HG03097 (cell line): ENCODE data around the gene PTTG1IP.

ENCODE experiments used
- ATAC-seq: cut with Tn5 transposase; IDR thresholded peaks from one replicate; pipeline ENCODE4 v1.9.1; 2021; ENCODE audit not compliant: unreplicated experiment, low FRiP score

The PTTG1IP gene

DNA sequence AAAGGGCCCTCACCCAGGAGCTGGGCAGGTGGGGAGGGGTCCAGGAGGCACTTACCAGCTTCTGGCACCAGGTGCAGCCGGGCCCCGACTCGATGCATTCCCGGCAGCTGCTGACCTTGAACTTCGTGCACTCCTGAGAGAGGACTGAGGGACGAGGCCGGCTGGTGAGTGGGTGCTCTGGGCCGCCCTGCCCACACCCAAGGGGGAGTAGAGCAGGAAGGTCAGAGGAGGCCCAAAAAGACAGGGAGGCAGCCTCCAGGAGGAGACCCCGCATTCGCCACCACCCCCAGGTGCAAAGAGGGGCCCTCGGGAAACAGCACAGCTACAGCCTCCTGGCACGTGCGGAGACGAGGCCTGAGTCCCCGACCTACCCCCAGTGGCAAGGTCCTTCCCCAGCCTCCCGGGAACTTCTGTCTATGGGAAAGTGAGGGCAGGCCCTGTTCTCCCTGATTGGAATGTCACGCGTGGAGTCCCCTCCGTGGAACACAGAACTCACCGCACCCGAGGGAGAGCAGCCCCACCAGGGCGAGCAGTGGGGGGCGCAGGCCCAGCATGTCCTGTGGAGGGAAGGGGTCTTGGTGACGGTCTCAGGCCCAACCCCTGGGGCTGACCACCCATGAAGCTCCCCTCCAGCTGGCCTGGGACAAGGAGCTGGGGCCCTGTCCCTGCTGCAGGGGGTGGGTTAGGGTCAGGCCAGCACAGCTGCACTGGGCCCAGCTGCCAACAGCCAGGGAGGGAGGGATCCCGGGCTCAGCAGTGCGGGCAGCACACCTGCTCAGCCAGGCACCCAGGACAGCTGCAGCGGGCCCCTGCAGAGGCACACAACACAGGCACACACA is 37.0 kb upstream of the PTTG1IP start:
- ATAC-seq: no peak

DNA sequence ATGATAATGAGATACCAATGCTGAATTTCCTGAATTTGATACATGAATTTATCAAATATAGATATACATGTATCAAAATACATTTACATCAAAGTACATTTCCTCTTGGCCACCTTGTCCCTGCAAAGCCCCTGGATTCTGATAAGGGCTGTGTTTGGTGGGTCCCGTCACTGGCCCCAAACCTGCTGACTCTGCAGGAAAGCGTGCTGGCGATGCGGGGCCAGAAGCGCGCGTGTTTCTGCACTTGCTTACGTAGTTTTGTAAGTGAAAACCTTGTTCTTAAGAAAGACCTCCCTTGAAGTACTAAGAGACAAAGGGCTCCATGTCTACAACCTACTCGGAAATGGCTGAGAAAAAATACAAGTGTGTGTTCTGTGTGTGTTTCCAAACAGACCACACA is 36.2 kb upstream of the PTTG1IP start:
- ATAC-seq: no peak

DNA sequence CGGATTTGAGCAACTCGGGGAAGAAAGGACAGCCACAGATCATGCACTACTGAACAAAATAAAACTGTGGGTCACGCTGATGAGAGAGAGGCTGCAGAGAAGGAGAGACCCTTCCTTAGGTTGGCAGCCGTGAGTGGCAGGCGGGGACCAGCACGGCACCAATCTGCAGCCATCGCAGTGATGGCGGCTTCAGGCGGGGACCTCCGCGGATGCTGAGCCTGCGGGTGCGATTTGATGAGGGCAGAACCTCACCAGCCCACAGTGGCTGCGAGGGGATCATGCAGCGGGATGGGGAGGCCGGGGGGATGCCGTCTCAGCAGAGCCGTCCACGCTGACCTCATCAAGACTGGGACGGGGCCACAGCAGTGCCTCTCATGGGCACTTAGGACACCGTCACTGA is 35.4 kb upstream of the PTTG1IP start:
- no peak for ATAC-seq

DNA sequence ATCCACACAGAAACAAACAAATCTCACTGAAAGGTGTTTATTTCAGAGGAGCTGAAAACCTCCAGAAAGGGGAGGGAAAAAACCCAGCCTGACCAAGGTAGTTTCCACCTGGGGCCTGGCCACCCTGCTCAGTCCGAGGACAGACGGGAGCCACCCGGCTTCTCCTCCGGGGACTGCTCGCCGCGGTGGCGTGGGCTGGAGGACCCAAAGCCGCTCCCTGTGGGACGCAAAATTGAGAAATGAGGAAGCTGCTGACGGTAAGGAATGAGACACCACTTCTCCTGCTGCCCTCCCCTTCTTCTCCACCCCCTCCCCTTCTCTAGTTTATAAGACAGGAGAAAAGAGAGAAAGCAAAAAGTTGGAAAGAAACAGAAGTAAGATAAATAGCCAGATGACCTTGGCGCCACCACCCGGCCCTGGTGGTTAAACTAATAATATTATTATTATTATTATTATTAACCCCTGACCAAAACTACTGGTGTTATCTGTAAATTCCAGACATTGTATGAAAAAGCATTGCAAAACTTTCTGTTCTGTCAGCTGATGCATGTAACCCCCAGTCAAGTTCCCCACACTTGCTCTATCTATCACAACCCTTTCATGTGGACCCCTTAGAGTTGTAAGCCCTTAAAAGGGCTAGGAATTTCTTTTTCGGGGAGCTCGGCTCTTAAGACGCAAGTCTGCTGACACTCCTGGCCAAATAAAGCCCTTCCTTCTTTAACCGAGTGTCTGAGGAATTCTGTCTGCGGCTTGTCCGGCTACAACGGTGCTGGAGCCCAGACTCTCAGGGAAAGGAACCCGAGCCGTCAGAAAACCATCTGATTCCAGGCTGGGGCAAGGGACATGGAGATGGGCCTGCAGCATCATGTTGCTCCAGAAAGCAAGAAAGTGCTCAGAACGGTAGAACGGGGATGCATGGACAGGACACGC is 34.7 kb upstream of the PTTG1IP start:
- ATAC-seq: no peak

DNA sequence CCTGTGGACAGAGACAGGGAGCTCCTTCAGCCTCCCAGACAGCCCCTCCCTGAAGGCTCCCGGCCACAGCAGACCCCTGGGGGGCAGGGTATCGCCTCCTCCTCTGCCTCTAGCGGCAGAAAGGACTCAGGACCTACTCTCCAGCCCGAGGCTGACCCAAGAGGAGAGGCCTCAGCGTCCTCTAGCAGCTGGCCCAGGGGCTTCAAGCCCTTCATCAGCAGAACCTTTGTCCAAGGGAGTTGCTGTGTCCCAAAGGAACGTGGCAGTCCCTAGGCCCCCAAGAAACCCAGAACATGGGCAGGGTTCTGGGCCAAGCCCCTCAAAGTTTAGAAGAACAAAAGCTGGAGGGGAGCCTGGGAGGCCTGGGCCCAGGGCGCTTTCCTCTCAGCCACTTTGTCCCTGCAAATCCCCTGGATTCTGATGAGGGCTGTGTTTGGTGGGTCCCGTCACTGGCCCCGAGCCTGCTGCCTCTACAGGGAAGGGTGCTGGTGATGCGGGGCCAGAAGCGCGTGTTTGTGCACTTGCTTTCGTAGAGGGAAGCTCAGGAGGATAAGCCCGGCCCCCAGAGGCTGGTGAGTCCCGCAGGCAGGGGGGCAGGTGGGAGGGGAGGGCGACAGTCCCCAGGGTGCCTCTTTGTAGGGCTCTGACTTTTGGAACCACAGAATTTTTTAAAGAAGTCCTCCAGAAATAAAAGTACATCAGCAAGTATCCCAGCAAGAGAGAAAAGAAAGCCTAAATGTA is 33.9 kb upstream of the PTTG1IP start:
- ATAC-seq: no peak

DNA sequence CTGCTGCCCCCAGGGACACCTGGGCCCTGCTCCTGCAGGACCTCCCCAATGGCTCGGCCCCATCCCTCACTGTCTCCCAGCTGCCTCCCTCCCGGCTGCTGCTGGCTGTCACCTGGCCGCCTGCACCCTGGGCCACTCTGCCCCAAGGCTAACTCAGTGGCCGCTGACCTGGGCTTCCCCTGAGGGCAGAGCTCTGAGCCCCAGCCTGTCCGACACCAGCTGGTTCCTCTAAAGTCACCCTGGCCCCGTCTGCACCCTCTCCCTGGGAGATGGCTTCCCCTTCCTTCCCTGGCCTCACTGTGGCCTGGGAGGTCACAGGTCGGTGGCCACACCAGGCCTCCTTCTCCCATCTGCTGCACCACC is 32.2 kb upstream of the PTTG1IP start:
- no peak for ATAC-seq

DNA sequence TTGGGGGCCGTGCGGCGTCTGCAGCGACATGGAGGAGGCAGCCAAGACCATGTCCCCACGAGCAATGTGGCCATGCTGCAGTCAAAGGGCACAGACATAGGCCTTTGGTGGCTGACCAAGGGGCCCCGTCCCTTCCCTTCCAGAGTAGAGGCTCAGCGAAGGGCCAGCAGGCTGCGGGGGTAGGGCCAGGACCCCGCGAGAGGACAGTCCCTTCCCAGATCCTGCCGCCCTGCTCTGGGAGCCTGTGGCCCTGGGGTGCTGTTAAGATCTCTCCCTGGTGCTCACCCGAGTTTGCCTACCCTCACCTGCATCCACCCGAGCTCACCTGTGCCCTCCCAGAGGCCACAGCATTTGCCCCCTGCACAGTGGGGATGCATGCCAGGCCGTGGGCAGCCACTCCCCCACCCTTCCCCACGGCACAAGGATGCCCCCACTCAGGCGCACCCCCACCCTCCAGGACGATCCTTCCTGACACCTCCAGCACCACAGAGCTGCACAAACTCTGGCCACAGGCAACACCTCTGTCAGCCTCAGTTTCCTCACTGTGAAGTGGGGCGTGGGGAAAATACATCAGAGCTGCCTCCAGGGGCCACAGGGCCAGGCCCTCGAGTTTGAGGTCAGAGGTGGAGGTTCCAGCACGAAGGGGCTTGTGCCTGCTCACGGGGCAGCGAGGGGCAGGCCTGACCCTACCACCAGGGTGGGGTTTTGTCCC is 31.7 kb upstream of the PTTG1IP start:
- ATAC-seq: no peak

DNA sequence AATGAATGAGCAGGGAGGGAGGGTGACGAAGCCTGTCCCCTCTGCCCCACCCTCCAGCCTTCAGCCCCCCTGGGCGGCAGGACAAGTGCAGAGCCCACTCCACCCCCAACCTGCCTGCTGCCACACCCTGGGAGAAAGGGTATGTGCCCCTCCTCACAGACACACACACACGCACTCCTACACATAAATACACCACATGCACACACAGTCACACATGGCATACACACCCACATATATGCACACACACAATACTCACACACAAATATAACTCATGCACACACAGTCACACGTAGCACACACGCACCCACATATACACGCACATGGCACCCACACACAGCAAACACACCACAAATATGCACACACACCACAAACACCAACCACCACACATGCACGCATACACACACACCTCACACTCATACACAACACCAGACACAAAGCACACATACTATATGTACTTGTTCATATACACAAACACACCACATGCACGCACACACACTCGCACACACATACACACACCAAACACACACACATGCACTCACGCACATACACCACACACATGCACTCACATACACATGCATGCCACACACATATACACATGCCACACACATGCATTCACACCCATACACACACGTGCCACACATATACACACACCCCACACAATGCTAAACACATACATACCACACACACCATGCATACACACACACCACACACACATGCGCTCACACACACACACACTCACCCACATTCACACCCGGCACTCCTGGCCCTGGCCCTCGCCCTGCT is 30.8 kb upstream of the PTTG1IP start:
- ATAC-seq: no peak

DNA sequence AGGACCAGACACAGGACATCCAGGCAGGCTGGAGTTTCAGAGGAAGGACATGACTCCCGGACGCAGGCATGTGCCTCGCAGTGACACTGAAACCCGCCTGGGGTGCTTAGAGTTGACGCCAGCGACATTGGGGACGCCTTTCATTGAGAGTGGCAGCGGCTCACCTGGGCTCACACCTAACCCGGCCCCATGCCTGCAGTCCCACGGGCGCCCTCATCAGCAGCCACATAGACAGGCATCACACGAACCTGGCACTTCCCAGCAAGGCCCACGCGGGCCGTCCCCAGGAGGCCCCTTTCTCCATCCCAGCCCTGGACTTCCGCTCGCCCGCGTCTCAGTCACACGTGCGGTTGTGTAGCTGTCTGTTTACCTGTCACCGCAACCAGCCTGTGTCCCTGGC is 30.2 kb upstream of the PTTG1IP start:
- no peak for ATAC-seq

DNA sequence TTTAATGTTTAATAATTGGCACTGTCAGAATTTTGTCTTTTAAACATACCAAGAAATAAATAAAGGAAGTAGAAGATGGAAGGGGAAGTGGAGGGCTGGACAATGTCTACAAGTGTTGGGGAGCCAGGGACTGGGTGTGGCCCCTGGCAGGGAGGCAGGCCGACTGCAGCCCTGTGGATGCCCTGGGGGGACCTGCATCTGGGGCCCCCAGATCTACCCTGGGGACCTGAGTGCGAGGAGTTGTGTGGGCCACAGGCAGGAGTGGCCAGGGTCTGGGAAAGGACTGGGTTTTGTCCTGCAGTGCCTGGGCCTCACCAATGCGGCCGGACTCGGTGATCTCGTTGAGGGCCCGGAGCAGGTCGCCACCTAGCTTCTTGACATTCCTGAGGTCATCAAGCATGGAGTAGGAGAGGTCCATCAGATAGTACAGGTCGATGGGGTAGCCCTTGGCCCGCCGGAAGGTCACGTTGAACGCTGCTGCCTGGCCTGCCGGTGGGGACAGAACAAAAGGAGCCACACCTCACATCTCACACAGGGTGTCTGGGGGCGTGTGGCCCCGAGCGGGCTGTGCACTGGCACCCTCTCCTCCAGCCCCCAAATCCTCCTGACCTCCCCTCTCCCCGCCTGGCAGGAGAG is 29.7 kb upstream of the PTTG1IP start:
- no peak for ATAC-seq

DNA sequence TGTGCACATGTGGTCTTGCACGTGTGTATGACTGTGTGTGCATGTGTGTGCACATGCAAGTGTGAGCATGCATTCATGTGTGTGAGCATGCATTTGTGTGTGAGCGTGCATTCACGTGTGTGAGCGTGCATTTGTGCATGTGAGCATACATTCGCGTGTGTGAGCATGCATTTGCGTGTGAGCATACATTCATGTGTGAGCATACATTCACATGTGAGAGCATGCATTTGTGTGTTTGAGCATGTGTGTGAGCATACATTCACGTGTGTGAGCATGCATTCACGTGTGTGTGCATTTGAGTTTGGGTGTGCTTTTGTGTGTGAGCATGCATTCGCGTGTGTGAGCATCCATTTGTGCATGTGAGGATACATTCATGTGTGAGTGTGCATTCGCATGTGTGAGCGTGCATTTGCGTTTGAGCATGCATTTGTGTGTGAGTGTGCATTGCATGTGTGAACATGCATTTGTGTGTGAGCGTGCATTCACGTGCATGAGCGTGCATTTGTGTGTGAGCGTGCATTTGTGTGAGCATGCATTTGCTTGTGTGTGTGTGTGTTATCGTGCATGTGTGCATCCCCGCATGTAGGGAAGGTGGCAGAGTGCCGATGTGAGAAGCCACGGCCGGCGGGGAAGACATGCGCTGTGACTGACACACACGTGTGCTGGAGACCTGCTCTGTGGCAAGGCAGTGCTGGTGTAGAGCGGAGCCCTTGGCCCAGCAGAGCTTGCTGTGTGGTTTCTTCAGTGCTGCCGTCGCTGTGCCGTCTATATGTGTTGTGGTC is 29.0 kb upstream of the PTTG1IP start:
- no peak for ATAC-seq

DNA sequence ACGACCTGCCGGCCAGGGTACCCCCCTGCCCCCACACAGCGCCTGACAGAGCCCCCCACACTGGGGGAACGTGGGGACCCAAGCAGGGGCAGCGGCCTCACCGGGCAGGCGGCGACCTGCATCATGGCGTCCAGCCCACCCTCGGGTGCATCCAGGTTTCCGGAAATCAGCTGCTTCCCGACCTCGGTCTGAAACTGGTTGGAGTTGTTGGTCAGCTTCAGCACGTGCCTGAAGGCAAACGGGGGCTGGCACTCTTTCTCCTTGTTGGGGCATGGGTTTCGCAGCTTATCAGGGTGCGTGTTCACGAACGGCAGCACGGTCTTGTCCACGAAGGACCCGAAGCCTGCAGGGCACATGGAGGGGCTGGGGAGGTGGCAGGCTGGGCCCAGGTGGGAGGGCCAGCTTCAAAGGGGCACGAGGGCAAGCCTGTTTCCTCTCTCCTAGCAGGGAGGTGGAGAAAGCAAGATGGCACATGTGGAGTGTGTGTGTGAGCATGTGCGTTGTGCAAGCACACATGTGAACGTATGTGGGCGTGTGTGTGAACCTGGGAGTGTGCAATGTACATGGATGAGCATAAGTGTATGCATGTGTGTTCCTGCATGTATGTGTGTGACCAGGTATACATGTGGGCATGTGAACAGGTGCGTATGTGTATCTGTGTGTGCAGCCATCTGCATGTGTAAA is 28.0 kb upstream of the PTTG1IP start:
- ATAC-seq: no peak

DNA sequence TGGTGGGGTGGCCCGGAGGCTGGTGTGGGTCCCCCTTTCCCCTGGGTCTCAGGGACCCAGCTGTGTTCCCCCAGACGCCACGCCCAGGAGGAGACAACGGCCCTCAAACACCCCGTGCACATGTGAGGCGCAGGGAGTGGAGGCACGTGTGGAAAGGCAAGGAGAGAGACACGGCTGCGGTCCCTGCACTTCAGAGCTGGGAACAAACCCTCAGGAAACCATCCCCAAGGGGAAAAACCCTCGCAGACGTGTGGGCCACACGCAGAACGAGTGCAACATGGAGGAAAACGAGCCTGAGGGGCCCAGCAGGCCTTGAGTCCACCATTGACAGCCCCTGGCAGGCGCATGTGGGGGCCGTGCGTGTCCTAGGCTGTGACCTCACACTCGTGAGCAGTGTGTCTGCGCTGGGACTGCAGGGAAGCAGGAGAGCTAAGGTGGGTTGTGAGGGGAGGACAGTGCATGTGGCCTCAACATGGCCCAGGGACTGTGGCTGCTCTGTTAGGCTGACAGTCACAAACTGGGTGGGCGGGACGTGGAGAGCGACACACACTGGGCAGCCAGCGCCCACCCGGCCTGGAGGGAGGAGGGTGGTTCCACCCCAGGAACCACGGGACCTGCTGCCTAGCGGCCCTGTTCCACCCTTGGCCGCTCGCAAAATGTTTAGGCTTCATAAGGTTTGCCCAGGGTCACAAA is 27.2 kb upstream of the PTTG1IP start:
- no peak for ATAC-seq

DNA sequence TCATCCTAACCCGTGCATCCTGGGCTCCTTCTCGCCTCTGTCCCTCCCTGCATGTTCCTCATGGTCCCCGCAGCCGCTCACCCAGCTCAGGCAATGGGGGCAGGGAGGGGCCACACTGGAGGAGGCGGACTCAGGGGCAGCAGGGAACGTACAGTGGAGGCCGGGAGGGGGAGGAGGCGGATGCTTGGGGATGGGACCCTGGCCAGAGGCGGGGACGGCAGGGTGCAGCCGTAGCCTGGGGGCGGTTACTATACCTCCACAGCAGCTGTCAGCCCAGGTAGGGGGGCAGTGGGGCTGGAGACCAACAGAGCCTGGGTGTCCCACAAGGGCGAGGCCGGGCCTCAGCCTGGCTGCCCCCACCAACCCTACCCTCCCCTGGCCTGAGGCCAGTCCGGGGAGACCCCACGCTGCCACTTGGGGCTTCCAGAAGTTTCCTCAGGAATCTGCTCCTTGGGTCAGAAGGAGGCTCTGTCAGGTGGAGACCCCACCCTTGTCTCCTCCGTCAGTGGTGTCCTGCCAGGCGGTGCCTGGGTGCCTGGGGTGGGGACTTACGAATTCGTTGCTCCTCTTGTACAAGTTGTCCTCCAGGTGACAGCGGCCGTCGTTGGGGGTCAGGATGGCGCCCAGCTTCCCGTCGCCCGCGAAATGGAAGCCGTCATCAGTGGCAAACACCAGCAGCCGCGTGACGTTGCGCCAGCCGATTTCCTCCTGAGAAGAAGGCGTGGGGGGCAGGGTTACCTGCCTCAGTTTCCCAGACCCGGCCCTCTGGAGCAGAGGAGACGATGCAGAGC is 26.5 kb upstream of the PTTG1IP start:
- no peak for ATAC-seq

DNA sequence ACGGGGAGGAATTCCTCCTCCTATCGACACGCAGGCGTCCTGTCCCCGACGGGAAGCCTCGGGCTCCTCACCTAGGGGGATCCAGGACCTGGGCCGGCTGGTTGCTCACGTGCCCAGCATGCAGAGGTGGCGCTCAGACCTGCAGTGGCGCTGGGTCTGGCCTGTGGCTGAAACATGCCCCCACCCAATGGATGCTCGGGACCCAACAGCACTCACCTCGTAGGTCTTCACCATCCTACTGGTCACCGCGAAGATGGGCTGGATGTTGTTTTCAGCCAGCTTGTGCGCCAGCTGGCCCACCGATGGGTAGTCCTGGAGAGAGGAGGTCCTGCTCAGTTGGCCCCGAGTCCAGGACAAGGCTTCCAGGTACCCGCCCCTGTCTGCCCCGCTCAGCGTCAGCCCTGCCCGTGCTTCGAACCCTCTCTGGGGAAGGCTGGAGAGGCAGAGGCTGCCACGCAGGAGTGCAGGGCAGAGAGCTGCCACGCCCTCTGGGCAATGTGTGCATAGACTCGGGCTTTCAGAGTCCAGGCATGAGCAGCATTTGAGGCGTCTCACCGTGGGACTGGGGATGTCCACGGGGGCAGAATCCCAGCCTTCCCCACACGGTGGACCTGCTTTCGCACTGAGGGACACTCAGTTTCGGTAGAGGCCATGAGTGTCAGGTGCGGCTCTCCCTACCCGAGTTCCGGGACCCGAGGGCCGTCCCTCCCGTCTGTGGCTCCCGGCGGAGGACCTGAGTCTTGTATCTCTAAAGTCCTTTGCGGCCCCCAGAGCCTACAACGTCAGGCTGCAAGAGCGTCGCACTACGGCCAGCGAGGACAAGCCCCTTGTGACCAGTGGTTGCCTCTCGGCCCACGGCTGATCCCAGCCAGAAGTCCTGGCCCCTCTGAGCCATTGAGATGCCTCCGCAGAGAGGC is 25.6 kb upstream of the PTTG1IP start:
- no peak for ATAC-seq
